Calu3 (cell line): Measurements from ENCODE around the gene FXYD3. TPM values are rescaled to one million over a fixed set of nuclear protein-coding genes. Genes with fewer than 3 reads are reported as not detected.

Source experiments
- BruUV-seq: library from RNA; stranded (reverse); fragments of 400-500 nt; replicated peaks from 2 replicates; lab custom pipeline; 2021; lab: Mats Ljungman, UMichigan
- CTCF ChIA-PET: fragments of 300-600 bp; sonication (Branson Sonifier 250); formaldehyde crosslinking; loops from one replicate; lab custom pipeline; 2022; ENCODE audit warnings: antibody characterized with exemption; lab: Charles Lee
- DNase-seq: peaks from one replicate; pipeline ENCODE4 v3.0.0; 2022
- H3K27ac Mint-ChIP-seq: one replicate; pipeline ENCODE4 v1.8.0; 2022; ENCODE audit warnings: mixed read lengths; ENCODE audit not compliant: unreplicated experiment
- H3K27me3 Mint-ChIP-seq: one replicate; pipeline ENCODE4 v1.8.0; 2022; ENCODE audit warnings: mixed read lengths; ENCODE audit not compliant: unreplicated experiment
- H3K36me3 Mint-ChIP-seq: one replicate; pipeline ENCODE4 v1.8.0; 2022; ENCODE audit warnings: mild to moderate bottlenecking, moderate library complexity, mixed read lengths; ENCODE audit not compliant: insufficient read depth, unreplicated experiment
- H3K4me1 Mint-ChIP-seq: one replicate; pipeline ENCODE4 v1.8.0; 2022; ENCODE audit warnings: mild to moderate bottlenecking, low read depth, mixed read lengths; ENCODE audit not compliant: unreplicated experiment
- H3K4me3 Mint-ChIP-seq: one replicate; pipeline ENCODE4 v1.8.0; 2022; ENCODE audit warnings: mild to moderate bottlenecking, low read depth, moderate library complexity, mixed read lengths; ENCODE audit not compliant: unreplicated experiment
- H3K9me3 Mint-ChIP-seq: one replicate; pipeline ENCODE4 v1.8.0; 2022; ENCODE audit warnings: low read depth, mixed read lengths; ENCODE audit not compliant: unreplicated experiment
- CTCF ChIP-seq: fragments of 200-600 bp; IDR thresholded peaks from one replicate; pipeline ENCODE4 v1.8.0; 2022; ENCODE audit warnings: antibody characterized with exemption; ENCODE audit not compliant: unreplicated experiment
- intact Hi-C: fragments of 100-400 bp; cut with micrococcal nuclease; formaldehyde crosslinking; loops from one replicate; pipeline ENCODE4 v1.10.0; 2022; ENCODE audit not compliant: unreplicated experiment
- total RNA-seq: library from RNA; stranded (reverse); gene quantifications from 2 replicates; pipeline ENCODE4 v1.2.3, GENCODE V29; 2022

The FXYD3 gene
- total RNA-seq, 1 experiment from 2014 or later, result 183 TPM

- intact Hi-C loops, result no loop called here
- Mint-ChIP-seq H3K27ac (no peak overlapping the region), H3K36me3 (peaks cover 11% of the 10 kb centered on the region), H3K9me3 (peaks cover 4% of the 10 kb centered on the region), H3K27me3 (no peaks in the 10 kb centered on the region), H3K4me1 (peaks cover 30% of the 10 kb centered on the region), H3K4me3 (no peak overlapping the region)
- no peak for TF ChIP-seq CTCF
- CTCF ChIA-PET, result interaction anchor here (1.0 to 2.3 kb wide), 6 partner anchors 19 to 80 kb away, joined by 3 to 13 read pairs (median 6); partner anchors contain the start of gene FXYD3
- no TSS peak for BruUV-seq
- no peak for DNase-seq
Observed at GRCh38 chr19:35136231-35136630, 20.6 kb downstream of the FXYD3 start.

DNA sequence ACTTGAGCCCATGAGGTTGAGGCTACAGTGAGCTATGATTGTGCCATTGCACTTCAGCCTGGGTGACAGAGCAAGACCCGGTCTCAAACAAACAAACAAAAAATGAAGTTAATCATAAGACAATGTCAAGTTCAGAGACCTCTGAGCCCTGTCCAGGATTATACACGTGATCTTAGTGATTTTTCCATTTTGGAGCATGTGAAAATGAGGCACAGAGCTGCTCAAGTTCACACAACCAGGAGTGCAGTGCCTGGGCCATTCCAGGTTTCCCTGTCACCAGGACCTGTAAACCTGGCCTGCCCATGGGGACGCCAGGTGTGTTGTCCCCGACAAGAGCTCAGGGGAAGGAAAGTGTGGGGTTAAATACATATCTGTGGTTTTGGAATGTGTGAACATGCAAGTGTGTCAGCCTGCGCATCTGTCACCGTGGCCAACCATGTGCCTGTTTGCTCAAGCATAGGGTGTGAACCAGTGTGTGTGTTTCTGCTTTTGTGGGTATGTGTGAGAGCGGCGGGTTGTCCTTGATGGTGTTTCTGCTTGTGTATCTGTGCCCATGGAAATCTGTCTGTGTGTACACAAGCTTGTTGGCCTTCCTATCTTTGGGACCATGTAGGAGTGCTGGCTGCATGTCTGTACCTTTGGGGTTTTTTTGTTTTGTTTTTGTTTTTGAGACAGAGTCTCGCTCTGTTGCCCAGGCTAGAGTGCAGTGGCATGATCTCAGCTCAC is 21.5 kb downstream of the FXYD3 start:
- Mint-ChIP-seq H3K27ac (no peak overlapping the region), H3K36me3 (peaks cover 17% of the 10 kb centered on the region), H3K4me1 (peaks cover 37% of the 10 kb centered on the region), H3K9me3 (peaks cover 4% of the 10 kb centered on the region), H3K4me3 (no peak overlapping the region), H3K27me3 (no peaks in the 10 kb centered on the region)
- no peak for DNase-seq
- intact Hi-C loops, result no loop called here
- CTCF ChIA-PET, result interaction anchor here (0.5 to 1.8 kb wide), 6 partner anchors 24 to 99 kb away, joined by 3 to 5 read pairs (median 4); no protein-coding TSS in a partner anchor
- no peak for TF ChIP-seq CTCF
- no TSS peak for BruUV-seq

DNA sequence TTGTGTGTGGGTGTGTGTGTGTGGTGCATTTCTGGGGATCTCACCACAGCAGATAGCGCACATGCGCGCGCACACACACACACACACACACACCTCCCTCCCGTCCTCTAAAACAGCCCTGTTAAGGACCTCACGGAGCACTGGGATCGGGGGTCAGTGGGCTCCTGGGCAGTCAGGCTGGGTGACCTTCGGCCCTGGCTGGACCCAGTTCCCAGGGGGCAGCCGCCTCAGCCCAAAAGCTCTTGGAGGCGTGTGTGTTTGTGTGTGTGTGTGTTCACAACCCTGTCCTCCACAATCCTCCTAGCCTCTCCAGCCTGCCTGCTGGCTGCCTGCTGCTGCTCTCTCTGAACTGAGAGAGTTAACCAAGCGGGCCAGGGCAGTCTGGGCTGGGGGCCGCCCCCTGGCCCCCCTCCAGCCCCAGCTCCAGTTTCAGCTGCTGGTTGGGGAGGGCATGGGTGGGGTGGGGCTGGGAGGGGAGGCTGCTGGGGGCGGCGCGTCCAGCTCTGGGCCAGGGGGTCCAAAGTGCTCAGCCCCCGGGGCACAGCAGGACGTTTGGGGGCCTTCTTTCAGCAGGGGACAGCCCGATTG is 22.8 kb downstream of the FXYD3 start, which contains the start of gene FXYD1:
Gene FXYD1, plus strand, starts transcription at position 520 of the 588 bp plus-strand sequence. CDS start 1,256 bp downstream, outside the sequence.
- TF ChIP-seq CTCF, result no peak
- Mint-ChIP-seq H3K9me3 (no peaks in the 10 kb centered on the region), H3K4me1 (peaks cover 39% of the 10 kb centered on the region), H3K27ac (no peak within 1 kb of the TSS), H3K27me3 (peaks cover 4% of the 10 kb centered on the region), H3K4me3 (no peak within 1 kb of the TSS), H3K36me3 (peaks cover 16% of the 10 kb centered on the region)
- no TSS peak for BruUV-seq
- intact Hi-C loops, result no loop called here
- CTCF ChIA-PET, result interaction anchor here (0.8 to 1.8 kb wide), 3 partner anchors 69 to 100 kb away, joined by 3 to 5 read pairs (median 4); no protein-coding TSS in a partner anchor
- DNase-seq, result no peak

- intact Hi-C loops, result loop anchor here (5.0 kb wide), 1 partner anchor 107 kb away; the partner anchor contains the start of gene LSR
- peaks cover 26% of the 10 kb centered on the region for H3K36me3 Mint-ChIP-seq
- no peak for DNase-seq
- no TSS peak for BruUV-seq
- peaks cover 51% of the 10 kb centered on the region for H3K4me1 Mint-ChIP-seq
- no peak overlapping the region for H3K4me3 Mint-ChIP-seq
- peaks cover 17% of the 10 kb centered on the region for H3K27me3 Mint-ChIP-seq
- no peak for TF ChIP-seq CTCF
- CTCF ChIA-PET, result interaction anchor here (0.7 to 2.3 kb wide), 18 partner anchors 13 to 206 kb away, joined by 3 to 31 read pairs (median 6); partner anchors contain the start of gene FXYD3
- no peak overlapping the region for H3K27ac Mint-ChIP-seq
- no peaks in the 10 kb centered on the region for H3K9me3 Mint-ChIP-seq
Observed at GRCh38 chr19:35140207-35140961, 24.8 kb downstream of the FXYD3 start.
